AG04450 (cell line): ENCODE data around the gene CHST1. TPM values are rescaled to one million over a fixed set of nuclear protein-coding genes. Genes with fewer than 3 reads are reported as not detected.

Experiments used
- CTCF ChIA-PET: fragments of 300-600, 350-600 bp; formaldehyde crosslinking; extraction: SDS; loops from one replicate; lab custom pipeline; 2022; ENCODE audit warnings: antibody characterized with exemption, inconsistent platforms; lab: Charles Lee
- POLR2A ChIA-PET: fragments of 350-600 bp; formaldehyde crosslinking; extraction: SDS; loops from one replicate; lab custom pipeline; 2021; ENCODE audit warnings: antibody characterized with exemption, inconsistent platforms; lab: Yijun Ruan, JAX
- DNase-seq: peaks from one replicate; pipeline ENCODE4 v3.0.0-alpha.2; 2011; ENCODE audit warnings: low read depth, low spot score
- H3K27ac ChIP-seq: one replicate; pipeline ENCODE4 v1.5.1; 2012; ENCODE audit warnings: low read depth, low read length, control low read depth
- H3K27me3 ChIP-seq: one replicate; pipeline ENCODE4 v1.6.0; 2012; ENCODE audit warnings: low read length; ENCODE audit not compliant: control insufficient read depth, insufficient read depth
- H3K4me3 ChIP-seq: 2 replicates; pipeline ENCODE4 v1.5.1; 2011; ENCODE audit warnings: mild to moderate bottlenecking, low read depth, low read length, control low read depth
- H3K9me3 ChIP-seq: 2 replicates; pipeline ENCODE4 v1.5.1; 2012; ENCODE audit warnings: low read length; ENCODE audit not compliant: control insufficient read depth, insufficient read depth
- CTCF ChIP-seq: IDR thresholded peaks from 2 replicates; pipeline ENCODE4 v1.5.1; 2011; ENCODE audit warnings: low read depth, low read length, control low read depth, inconsistent platforms
- polyA plus RNA-seq: library from polyadenylated mRNA; depleted of rRNA; stranded (reverse); fragments of >200 nt; gene quantifications from 2 replicates; pipeline ENCODE4 v1.2.3, GENCODE V29; 2011

Gene CHST1
- polyA plus RNA-seq, 1 experiment = 0.06 TPM

GRCh38 chr11:45647329-45647728 lies 18.1 kb downstream of the CHST1 start:
- H3K4me3 ChIP-seq = no peak overlapping the region
- no peak overlapping the region for H3K27ac ChIP-seq
- DNase-seq = no peak
- ChIA-PET POLR2A (no interaction called here), CTCF (no interaction called here)
- TF ChIP-seq CTCF = no peak
- peaks cover 13% of the 10 kb centered on the region; the same call in 1 of the 2 replicates for H3K9me3 ChIP-seq
- H3K27me3 ChIP-seq = no peaks in the 10 kb centered on the region

GRCh38 chr11:45646275-45646927 lies 19.0 kb downstream of the CHST1 start:
- POLR2A ChIA-PET = no interaction called here
- no peak for DNase-seq
- CTCF ChIA-PET = interaction anchor here (1.2 to 3.4 kb wide), 2 partner anchors 8 to 10 kb away, joined by 3 to 19 read pairs; no protein-coding TSS in a partner anchor

GRCh38 chr11:45644981-45645889 lies 20.2 kb downstream of the CHST1 start:
- Histone ChIP-seq H3K4me3 (no peak overlapping the region), H3K9me3 (peaks cover 8% of the 10 kb centered on the region; the same call in 1 of the 2 replicates), H3K27me3 (no peaks in the 10 kb centered on the region), H3K27ac (no peak overlapping the region)
- CTCF ChIA-PET = interaction anchor here (1.2 to 3.4 kb wide), 2 partner anchors 9 to 11 kb away, joined by 3 to 19 read pairs; no protein-coding TSS in a partner anchor
- TF ChIP-seq CTCF = no peak
- no peak for DNase-seq
- POLR2A ChIA-PET = no interaction called here

More at GRCh38 chr11:45646275-45646927, 19.0 kb downstream of the CHST1 start:
- no peak for TF ChIP-seq CTCF
- H3K27me3 ChIP-seq = no peaks in the 10 kb centered on the region
- H3K9me3 ChIP-seq = peaks cover 13% of the 10 kb centered on the region; the same call in 1 of the 2 replicates
- no peak overlapping the region for H3K4me3 ChIP-seq
- H3K27ac ChIP-seq = no peak overlapping the region

- Histone ChIP-seq H3K4me3 (no peak overlapping the region), H3K27me3 (no peaks in the 10 kb centered on the region), H3K27ac (no peak overlapping the region), H3K9me3 (no peaks in the 10 kb centered on the region)
- TF ChIP-seq CTCF = no peak
- no peak for DNase-seq
- ChIA-PET CTCF (interaction anchor here (3.4 kb wide), 1 partner anchor 11 kb away, joined by 19 read pairs; no protein-coding TSS in a partner anchor), POLR2A (no interaction called here)
Measured at GRCh38 chr11:45643598-45644260, 21.7 kb downstream of the CHST1 start.
